SK-N-SH (cell line): ENCODE data around the gene PWP2. TPM values are rescaled to one million over a fixed set of nuclear protein-coding genes. Genes with fewer than 3 reads are reported as not detected.

Experiments used
- CTCF ChIA-PET: fragments of 300-600, 350-600 bp; formaldehyde crosslinking; extraction: SDS; loops from one replicate; lab custom pipeline; 2021; lab: Yijun Ruan, JAX
- POLR2A ChIA-PET: fragments of 350-600 bp; sonication (Branson Sonifier 250); formaldehyde crosslinking; extraction: SDS; loops from one replicate; lab custom pipeline; 2020; ENCODE audit warnings: antibody characterized with exemption, inconsistent platforms; lab: Yijun Ruan, JAX
- DNase-seq: peaks from one replicate; pipeline ENCODE4 v3.0.0; 2012
- H2AFZ ChIP-seq: fragments of 200-600 bp; sonication (generic); 2 replicates; pipeline ENCODE4 v1.8.1; 2016; ENCODE audit warnings: antibody characterized with exemption, mild to moderate bottlenecking, low read depth
- H3F3A ChIP-seq: fragments of 200-600 bp; sonication (generic); replicated peaks from 2 replicates; pipeline ENCODE3; 2016; ENCODE audit warnings: antibody characterized with exemption, mild to moderate bottlenecking; ENCODE audit not compliant: insufficient read depth
- H3K27ac ChIP-seq, 2 experiments: fragments of 200-500 bp in 1 of 2; fragments of 200-600 bp in 1 of 2; sonication (Bioruptor generic) in 1 of 2; sonication (generic), shearing (Covaris generic) in 1 of 2; 2 replicates each; pipeline versions ENCODE4 v1.5.1 to v1.6.1; 2014 to 2016; ENCODE audit warnings: low read depth in 2 of 2, inconsistent platforms in 1 of 2, low read length in 1 of 2, mild to moderate bottlenecking in 1 of 2, mixed read lengths in 1 of 2
- H3K27me3 ChIP-seq: fragments of 200-600 bp; sonication (generic), shearing (Covaris generic); 2 replicates; pipeline ENCODE4 v1.6.1; 2016; ENCODE audit warnings: mixed run types; ENCODE audit not compliant: insufficient read depth
- H3K36me3 ChIP-seq, 2 experiments: fragments of 200-500 bp in 1 of 2; fragments of 200-600 bp in 1 of 2; sonication (Bioruptor generic) in 1 of 2; sonication (generic) in 1 of 2; replicated peaks in 1 of 2; 2 replicates each; pipeline versions ENCODE3 to v1.5.1; 2014 to 2016; ENCODE audit warnings: low read length in 1 of 2, mild to moderate bottlenecking in 1 of 2; ENCODE audit not compliant: insufficient read depth in 2 of 2, control insufficient read depth in 1 of 2
- H3K4me1 ChIP-seq, 2 experiments: fragments of 200-500 bp in 1 of 2; fragments of 200-600 bp in 1 of 2; sonication (Bioruptor generic) in 1 of 2; sonication (generic), shearing (Covaris generic) in 1 of 2; 2 replicates each; pipeline versions ENCODE4 v1.5.1 to v1.6.1; 2014 to 2016; ENCODE audit warnings: low read depth in 1 of 2, low read length in 1 of 2, mixed run types in 1 of 2; ENCODE audit not compliant: insufficient read depth in 2 of 2, control insufficient read depth in 1 of 2
- H3K4me2 ChIP-seq: fragments of 200-600 bp; sonication (generic), shearing (Covaris generic); 2 replicates; pipeline ENCODE4 v1.6.1; 2017; ENCODE audit warnings: mixed run types
- H3K4me3 ChIP-seq, 2 experiments: fragments of 200-500 bp in 1 of 2; fragments of 200-600 bp in 1 of 2; sonication (Bioruptor generic) in 1 of 2; sonication (generic), shearing (Covaris generic) in 1 of 2; 2 replicates each; pipeline versions ENCODE4 v1.5.1 to v1.8.1; 2014 to 2016; ENCODE audit warnings: low read depth in 2 of 2, inconsistent platforms in 1 of 2, low read length in 1 of 2, mild to moderate bottlenecking in 1 of 2, mixed read lengths in 1 of 2, moderate library complexity in 1 of 2
- H3K79me2 ChIP-seq: fragments of 200-600 bp; sonication (generic); 2 replicates; pipeline ENCODE4 v1.8.1; 2017; ENCODE audit warnings: mild to moderate bottlenecking; ENCODE audit not compliant: insufficient read depth
- H3K9ac ChIP-seq: fragments of 200-600 bp; sonication (generic); 2 replicates; pipeline ENCODE4 v1.6.1; 2017; ENCODE audit warnings: mixed run types
- H3K9me2 ChIP-seq: fragments of 200-600 bp; sonication (generic); 2 replicates; pipeline ENCODE4 v1.6.1; 2017; ENCODE audit warnings: mixed run types
- H3K9me3 ChIP-seq: fragments of 200-600 bp; sonication (generic); 2 replicates; pipeline ENCODE4 v1.6.1; 2017; ENCODE audit warnings: mixed run types, mild to moderate bottlenecking, moderate library complexity
- H4K20me1 ChIP-seq: fragments of 200-600 bp; sonication (generic); 2 replicates; pipeline ENCODE4 v1.6.1; 2017; ENCODE audit warnings: mild to moderate bottlenecking, mixed run types; ENCODE audit not compliant: insufficient read depth
- CHD2 ChIP-seq: fragments of 150-350 bp; IDR thresholded peaks from 2 replicates; pipeline ENCODE4 v1.6.1; 2018; ENCODE audit warnings: low read length; ENCODE audit not compliant: partially characterized antibody
- CTCF ChIP-seq: fragments of 200-600 bp; sonication (generic); IDR thresholded peaks from 2 replicates; pipeline ENCODE4 v1.6.1; 2017; ENCODE audit warnings: antibody characterized with exemption, mild to moderate bottlenecking, moderate library complexity
- ELF1 ChIP-seq: IDR thresholded peaks from 2 replicates; pipeline ENCODE4 v1.4.0; 2012
- EZH2phosphoT487 ChIP-seq: fragments of 200-600 bp; sonication (generic); IDR thresholded peaks from 2 replicates; pipeline ENCODE4 v1.6.1; 2017; ENCODE audit warnings: low read depth, mixed run types, mild to moderate bottlenecking, antibody characterized with exemption, moderate library complexity, borderline replicate concordance
- FOXM1 ChIP-seq: IDR thresholded peaks from 2 replicates; pipeline ENCODE4 v1.4.0; 2012; ENCODE audit warnings: low read depth, mild to moderate bottlenecking
- GABPA ChIP-seq: IDR thresholded peaks from 2 replicates; pipeline ENCODE4 v1.4.0; 2012; ENCODE audit warnings: low read depth, mild to moderate bottlenecking
- GATA2 ChIP-seq: sonication (generic); formaldehyde crosslinking; IDR thresholded peaks from 2 replicates; pipeline ENCODE4 v1.5.0; 2020; ENCODE audit warnings: mild to moderate bottlenecking, missing genetic modification reagents
- MEF2A ChIP-seq: IDR thresholded peaks from 2 replicates; pipeline ENCODE4 v1.4.0; 2012; ENCODE audit warnings: low read depth, borderline replicate concordance
- MXI1 ChIP-seq: IDR thresholded peaks from 2 replicates; pipeline ENCODE4 v1.6.1; 2012; ENCODE audit warnings: mild to moderate bottlenecking, low read depth, low read length, improper control_type of control experiment
- NFIC ChIP-seq: IDR thresholded peaks from 2 replicates; pipeline ENCODE4 v1.4.0; 2012; ENCODE audit warnings: borderline replicate concordance
- RAD21 ChIP-seq: IDR thresholded peaks from 2 replicates; pipeline ENCODE4 v1.6.1; 2012; ENCODE audit warnings: mild to moderate bottlenecking, low read length
- RFX5 ChIP-seq: IDR thresholded peaks from 2 replicates; pipeline ENCODE4 v1.6.1; 2012; ENCODE audit warnings: mild to moderate bottlenecking, improper control_type of control experiment, low read length
- RXRA ChIP-seq: IDR thresholded peaks from 2 replicates; pipeline ENCODE4 v1.4.0; 2012; ENCODE audit warnings: low read depth, mild to moderate bottlenecking, borderline replicate concordance
- TCF12 ChIP-seq: IDR thresholded peaks from 2 replicates; pipeline ENCODE4 v1.4.0; 2012
- TEAD4 ChIP-seq: IDR thresholded peaks from 2 replicates; pipeline ENCODE4 v1.4.0; 2012; ENCODE audit warnings: mild to moderate bottlenecking, borderline replicate concordance; ENCODE audit not compliant: insufficient read depth
- YY1 ChIP-seq: IDR thresholded peaks from 2 replicates; pipeline ENCODE4 v1.4.0; 2012; ENCODE audit warnings: low read depth, mild to moderate bottlenecking
- WGBS: methylation state at CpG from one replicate; pipeline ENCODE4 v1.1.6; 2017; ENCODE audit warnings: low lambda C conversion rate; 5-methylcytosine and 5-hydroxymethylcytosine counted together
- polyA plus RNA-seq, 3 experiments: library from polyadenylated mRNA; depleted of rRNA; stranded (reverse); fragments of >200 nt; gene quantifications; 2 replicates each; pipeline ENCODE4 v1.2.3, GENCODE V29; 2012
- TF ChIP-seq, protein P1 (sequence below): fragments of 150-350 bp; IDR thresholded peaks from 2 replicates; pipeline ENCODE4 v1.6.1; 2016; ENCODE audit warnings: mild to moderate bottlenecking, low read depth, low read length
- TF ChIP-seq, protein P2 (sequence below): IDR thresholded peaks from 2 replicates; pipeline ENCODE4 v1.4.0; 2012; ENCODE audit warnings: low read depth
- TF ChIP-seq, protein P3 (sequence below): IDR thresholded peaks from 2 replicates; pipeline ENCODE4; 2012

PWP2 gene
- polyA plus RNA-seq, 1 of the 3 experiments (the other 2 are of a cell fraction), result 6.0 TPM

DNA sequence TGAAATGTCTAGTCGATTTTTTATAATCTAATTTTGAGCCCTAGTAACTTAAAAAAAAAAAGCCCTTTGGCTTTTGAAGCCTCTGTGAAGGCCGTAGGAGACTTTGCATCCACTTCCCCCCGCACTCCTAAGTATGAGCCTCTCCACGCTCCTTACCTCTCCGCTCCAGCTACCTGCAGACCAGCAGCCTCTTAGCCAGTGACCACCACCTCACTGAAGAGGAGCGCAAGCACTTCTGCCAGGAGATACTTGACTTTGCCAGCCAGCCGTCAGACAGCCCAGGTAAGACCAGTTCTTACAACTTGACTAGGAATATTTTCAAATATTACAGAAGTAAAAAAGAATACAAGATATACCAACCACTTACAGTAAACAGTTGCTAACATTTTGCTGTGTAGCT, 27.4 kb upstream of the PWP2 start:
- Histone ChIP-seq H3K4me3 (no peak overlapping the region), H3K27me3 (no peaks in the 10 kb centered on the region), H2AFZ (no peak overlapping the region), H3F3A (no peaks in the 10 kb centered on the region), H3K9ac (no peak overlapping the region), H3K36me3 (peaks cover 61 to 77% of the 10 kb centered on the region in 2 experiments), H4K20me1 (no peaks in the 10 kb centered on the region), H3K27ac (no peak overlapping the region), H3K9me2 (no peaks in the 10 kb centered on the region), H3K4me1 (no peaks in the 10 kb centered on the region), H3K79me2 (no peaks in the 10 kb centered on the region)
- WGBS, result 89% methylated on average over 7 of the region's 7 CpGs
- CTCF ChIA-PET, result no interaction called here
- POLR2A ChIA-PET, result no interaction called here
- TF ChIP-seq YY1 (no peak), ELF1 (no peak), MEF2A (no peak), CHD2 (no peak), RFX5 (no peak), RAD21 (no peak)
- TF ChIP-seq, protein P1, sequence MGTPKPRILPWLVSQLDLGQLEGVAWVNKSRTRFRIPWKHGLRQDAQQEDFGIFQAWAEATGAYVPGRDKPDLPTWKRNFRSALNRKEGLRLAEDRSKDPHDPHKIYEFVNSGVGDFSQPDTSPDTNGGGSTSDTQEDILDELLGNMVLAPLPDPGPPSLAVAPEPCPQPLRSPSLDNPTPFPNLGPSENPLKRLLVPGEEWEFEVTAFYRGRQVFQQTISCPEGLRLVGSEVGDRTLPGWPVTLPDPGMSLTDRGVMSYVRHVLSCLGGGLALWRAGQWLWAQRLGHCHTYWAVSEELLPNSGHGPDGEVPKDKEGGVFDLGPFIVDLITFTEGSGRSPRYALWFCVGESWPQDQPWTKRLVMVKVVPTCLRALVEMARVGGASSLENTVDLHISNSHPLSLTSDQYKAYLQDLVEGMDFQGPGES, result no peak
- TF ChIP-seq, protein P2, sequence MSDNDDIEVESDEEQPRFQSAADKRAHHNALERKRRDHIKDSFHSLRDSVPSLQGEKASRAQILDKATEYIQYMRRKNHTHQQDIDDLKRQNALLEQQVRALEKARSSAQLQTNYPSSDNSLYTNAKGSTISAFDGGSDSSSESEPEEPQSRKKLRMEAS, result no peak
- TF ChIP-seq, all 33 proteins: peak for 0
- DNase-seq, result no peak
- Histone ChIP-seq H3K9me3 (no peaks in the 10 kb centered on the region), H3K4me2 (no peak overlapping the region)

DNA sequence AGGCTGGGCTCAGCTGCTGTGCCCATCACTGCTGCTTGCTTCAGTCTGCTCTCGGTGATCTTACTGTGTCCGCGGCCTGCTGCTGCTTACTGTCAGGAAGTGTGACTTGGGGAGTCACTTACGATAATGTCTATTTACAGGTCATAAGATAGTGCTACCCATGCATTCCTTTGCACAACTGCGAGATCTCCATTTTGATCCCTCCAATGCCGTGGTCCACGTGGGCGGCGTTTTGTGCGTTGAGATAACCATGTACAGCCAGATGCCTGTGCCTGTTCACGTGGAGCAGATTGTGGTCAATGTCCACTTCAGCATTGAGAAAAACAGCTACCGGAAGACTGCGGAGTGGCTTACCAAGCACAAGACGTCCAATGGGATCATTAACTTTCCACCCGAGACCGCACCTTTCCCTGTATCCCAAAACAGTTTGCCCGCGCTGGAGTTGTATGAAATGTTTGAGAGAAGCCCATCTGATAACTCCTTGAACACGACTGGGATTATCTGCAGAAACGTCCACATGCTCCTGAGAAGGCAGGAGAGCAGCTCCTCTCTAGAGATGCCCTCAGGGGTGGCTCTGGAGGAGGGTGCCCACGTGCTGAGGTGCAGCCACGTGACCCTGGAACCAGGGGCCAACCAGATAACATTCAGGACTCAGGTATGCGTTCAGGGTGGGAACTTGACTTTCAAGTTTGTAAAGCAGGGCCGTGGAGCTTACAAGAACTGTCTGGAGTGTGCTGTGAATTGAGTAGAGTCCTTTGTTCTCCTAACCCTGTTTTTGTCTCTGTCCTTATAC, 24.4 kb upstream of the PWP2 start:
- Histone ChIP-seq H2AFZ (no peak overlapping the region), H3K9me3 (no peaks in the 10 kb centered on the region), H3K4me3 (no peak overlapping the region), H3K9me2 (no peaks in the 10 kb centered on the region), H3K4me1 (no peaks in the 10 kb centered on the region), H3K9ac (no peak overlapping the region), H3K79me2 (peaks cover 5% of the 10 kb centered on the region; the same call in 1 of the 2 replicates), H3K27ac (no peak overlapping the region), H4K20me1 (no peaks in the 10 kb centered on the region), H3K36me3 (peaks cover 44 to 87% of the 10 kb centered on the region in 2 experiments), H3F3A (no peaks in the 10 kb centered on the region), H3K4me2 (no peak overlapping the region), H3K27me3 (no peaks in the 10 kb centered on the region)
- no peak for DNase-seq
- TF ChIP-seq, protein P3, sequence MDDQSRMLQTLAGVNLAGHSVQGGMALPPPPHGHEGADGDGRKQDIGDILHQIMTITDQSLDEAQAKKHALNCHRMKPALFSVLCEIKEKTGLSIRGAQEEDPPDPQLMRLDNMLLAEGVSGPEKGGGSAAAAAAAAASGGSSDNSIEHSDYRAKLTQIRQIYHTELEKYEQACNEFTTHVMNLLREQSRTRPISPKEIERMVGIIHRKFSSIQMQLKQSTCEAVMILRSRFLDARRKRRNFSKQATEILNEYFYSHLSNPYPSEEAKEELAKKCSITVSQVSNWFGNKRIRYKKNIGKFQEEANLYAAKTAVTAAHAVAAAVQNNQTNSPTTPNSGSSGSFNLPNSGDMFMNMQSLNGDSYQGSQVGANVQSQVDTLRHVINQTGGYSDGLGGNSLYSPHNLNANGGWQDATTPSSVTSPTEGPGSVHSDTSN, result no peak
- TF ChIP-seq CTCF (no peak), NFIC (no peak), MXI1 (no peak), GATA2 (CRISPR knock-in tag) (no peak), GABPA (no peak), RAD21 (no peak), TEAD4 (no peak), TCF12 (no peak), YY1 (no peak), FOXM1 (no peak), MEF2A (no peak), EZH2phosphoT487 (no peak), RXRA (no peak)
- TF ChIP-seq, protein P1, result no peak
- ChIA-PET POLR2A (no interaction called here), CTCF (interaction anchor here (1.7 kb wide), 1 partner anchor 12 kb away, joined by 5 read pairs; no protein-coding TSS in a partner anchor)
- WGBS, result 94% methylated on average over 22 of the region's 24 CpGs
